ENCODE measurements around the gene PSMD12. TPM values are rescaled to one million over a fixed set of nuclear protein-coding genes. Genes with fewer than 3 reads are reported as not detected.
"Not testable (repeated sequence)": the region's sequence is repeated elsewhere in the genome, so short reads cannot be mapped to it uniquely, and the experiment has no call there.

PSMD12 gene
- total RNA-seq, 1 donor from 2014 or later: 55.7 TPM

- H3K4me1 Mint-ChIP-seq (ENCODE audit: low read depth, unreplicated experiment): no peaks in the 10 kb centered on the region
- peaks cover 10% of the 10 kb centered on the region for H3K36me3 Mint-ChIP-seq (ENCODE audit: unreplicated experiment)
- H3K9me3 Mint-ChIP-seq (ENCODE audit: unreplicated experiment): peaks cover 2% of the 10 kb centered on the region
- no peaks in the 10 kb centered on the region for H3K27me3 Mint-ChIP-seq (ENCODE audit: unreplicated experiment)
- H3K4me3 Mint-ChIP-seq (ENCODE audit: unreplicated experiment): no peak overlapping the region
- no peak overlapping the region for H3K27ac Mint-ChIP-seq (ENCODE audit: unreplicated experiment)
- no peak for TF ChIP-seq CTCF (IDR thresholded peaks at IDR 0.05; ENCODE audit: partially characterized antibody, unreplicated experiment)
- DNase-seq: no peak
Observed at GRCh38 chr17:67412941-67413340, 46.6 kb upstream of the PSMD12 start.

- H3K4me1 Mint-ChIP-seq (ENCODE audit: low read depth, unreplicated experiment): no peaks in the 10 kb centered on the region
- H3K9me3 Mint-ChIP-seq (ENCODE audit: unreplicated experiment): peaks cover 2% of the 10 kb centered on the region
- H3K36me3 Mint-ChIP-seq (ENCODE audit: unreplicated experiment): peaks cover 10% of the 10 kb centered on the region
- TF ChIP-seq CTCF (IDR thresholded peaks at IDR 0.05; ENCODE audit: partially characterized antibody, unreplicated experiment): no peak
- DNase-seq: no peak
- H3K27ac Mint-ChIP-seq (ENCODE audit: unreplicated experiment): no peak overlapping the region
- H3K4me3 Mint-ChIP-seq (ENCODE audit: unreplicated experiment): no peak overlapping the region
- H3K27me3 Mint-ChIP-seq (ENCODE audit: unreplicated experiment): no peaks in the 10 kb centered on the region
Observed at GRCh38 chr17:67412032-67412431, 45.7 kb upstream of the PSMD12 start.

- no peak overlapping the region for H3K27ac Mint-ChIP-seq (ENCODE audit: unreplicated experiment)
- H3K4me3 Mint-ChIP-seq (ENCODE audit: unreplicated experiment): no peak overlapping the region
- H3K36me3 Mint-ChIP-seq (ENCODE audit: unreplicated experiment): peaks cover 10% of the 10 kb centered on the region
- TF ChIP-seq CTCF (IDR thresholded peaks at IDR 0.05; ENCODE audit: partially characterized antibody, unreplicated experiment): no peak
- no peak for DNase-seq
- H3K9me3 Mint-ChIP-seq (ENCODE audit: unreplicated experiment): peaks cover 2% of the 10 kb centered on the region
- H3K4me1 Mint-ChIP-seq (ENCODE audit: low read depth, unreplicated experiment): no peaks in the 10 kb centered on the region
- H3K27me3 Mint-ChIP-seq (ENCODE audit: unreplicated experiment): no peaks in the 10 kb centered on the region
Observed at GRCh38 chr17:67411397-67411796, 45.0 kb upstream of the PSMD12 start.

- H3K36me3 Mint-ChIP-seq (ENCODE audit: unreplicated experiment); H3K27ac Mint-ChIP-seq (ENCODE audit: unreplicated experiment); H3K4me1 Mint-ChIP-seq (ENCODE audit: low read depth, unreplicated experiment); H3K27me3 Mint-ChIP-seq (ENCODE audit: unreplicated experiment); H3K4me3 Mint-ChIP-seq (ENCODE audit: unreplicated experiment); H3K9me3 Mint-ChIP-seq (ENCODE audit: unreplicated experiment); DNase-seq: not testable (repeated sequence)
Observed at GRCh38 chr17:67408455-67408830, 42.1 kb upstream of the PSMD12 start.

- H3K4me1 Mint-ChIP-seq (ENCODE audit: low read depth, unreplicated experiment): peaks cover 2% of the 10 kb centered on the region
- H3K27ac Mint-ChIP-seq (ENCODE audit: unreplicated experiment): no peak overlapping the region
- peaks cover 3% of the 10 kb centered on the region for H3K27me3 Mint-ChIP-seq (ENCODE audit: unreplicated experiment)
- no peaks in the 10 kb centered on the region for H3K36me3 Mint-ChIP-seq (ENCODE audit: unreplicated experiment)
- no peak for TF ChIP-seq CTCF (IDR thresholded peaks at IDR 0.05; ENCODE audit: partially characterized antibody, unreplicated experiment)
- DNase-seq: no peak
- H3K9me3 Mint-ChIP-seq (ENCODE audit: unreplicated experiment): no peaks in the 10 kb centered on the region
- no peak overlapping the region for H3K4me3 Mint-ChIP-seq (ENCODE audit: unreplicated experiment)
Observed at GRCh38 chr17:67403483-67403882, 37.1 kb upstream of the PSMD12 start.

GRCh38 chr17:67403065-67403464 lies 36.7 kb upstream of the PSMD12 start:
- Mint-ChIP-seq H3K36me3 (ENCODE audit: unreplicated experiment) (no peaks in the 10 kb centered on the region), H3K27me3 (ENCODE audit: unreplicated experiment) (peaks cover 4% of the 10 kb centered on the region), H3K4me3 (ENCODE audit: unreplicated experiment) (no peak overlapping the region), H3K9me3 (ENCODE audit: unreplicated experiment) (no peaks in the 10 kb centered on the region), H3K4me1 (ENCODE audit: low read depth, unreplicated experiment) (peaks cover 2% of the 10 kb centered on the region), H3K27ac (ENCODE audit: unreplicated experiment) (no peak overlapping the region)
- no peak for TF ChIP-seq CTCF (IDR thresholded peaks at IDR 0.05; ENCODE audit: partially characterized antibody, unreplicated experiment)
- DNase-seq: no peak

Measured in glutamatergic neuron (in vitro differentiated cells).